Camera-type eye (tissue), 1 donor: Measurements from ENCODE around the gene AADAT. TPM values are rescaled to one million over a fixed set of nuclear protein-coding genes. Genes with fewer than 3 reads are reported as not detected.

Experiments
- total RNA-seq: library from RNA; depleted of rRNA; stranded (reverse); fragments of >200 nt; gene quantifications from one replicate; pipeline ENCODE4 v1.2.3, GENCODE V29; 2014

Gene AADAT
- 14.8 TPM for total RNA-seq

DNA sequence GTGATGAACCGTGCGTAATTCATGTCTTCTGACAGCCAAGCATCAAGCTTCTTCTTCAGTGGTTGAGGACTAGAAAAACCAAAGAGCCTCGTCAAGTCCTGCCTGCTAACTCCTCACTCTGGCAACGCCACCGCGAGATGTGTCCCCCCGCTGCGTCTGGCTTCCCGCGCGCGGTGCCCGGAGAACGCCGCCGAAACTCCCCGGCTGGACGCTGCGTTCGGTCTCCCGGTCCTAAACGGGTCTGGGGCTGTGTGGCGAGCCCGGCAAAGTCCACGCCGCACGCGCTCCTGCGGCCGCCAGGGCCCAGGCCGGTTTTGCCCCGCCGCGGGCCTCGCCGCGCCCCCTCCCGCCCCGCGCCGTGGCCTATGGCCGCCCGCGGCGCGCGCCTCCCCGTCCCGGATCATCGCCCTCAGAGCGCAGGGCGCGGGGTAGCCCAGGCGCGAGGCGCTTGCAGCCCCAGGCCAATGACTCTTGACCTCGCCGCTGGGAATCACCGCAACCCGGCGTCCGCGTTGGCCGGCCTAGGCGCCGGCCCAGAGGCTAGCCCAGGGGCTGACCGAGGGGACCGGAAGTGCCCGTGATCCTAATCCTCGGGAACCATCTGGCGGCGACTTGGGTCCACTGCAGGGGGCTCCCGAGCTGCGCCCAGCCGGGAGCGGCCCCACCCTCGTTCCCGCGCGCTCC lies at the start of gene AADAT:
TSS of gene AADAT (minus strand) at position 289 of the 684 bp plus-strand sequence. CDS start at position 23, 266 bp downstream.

DNA sequence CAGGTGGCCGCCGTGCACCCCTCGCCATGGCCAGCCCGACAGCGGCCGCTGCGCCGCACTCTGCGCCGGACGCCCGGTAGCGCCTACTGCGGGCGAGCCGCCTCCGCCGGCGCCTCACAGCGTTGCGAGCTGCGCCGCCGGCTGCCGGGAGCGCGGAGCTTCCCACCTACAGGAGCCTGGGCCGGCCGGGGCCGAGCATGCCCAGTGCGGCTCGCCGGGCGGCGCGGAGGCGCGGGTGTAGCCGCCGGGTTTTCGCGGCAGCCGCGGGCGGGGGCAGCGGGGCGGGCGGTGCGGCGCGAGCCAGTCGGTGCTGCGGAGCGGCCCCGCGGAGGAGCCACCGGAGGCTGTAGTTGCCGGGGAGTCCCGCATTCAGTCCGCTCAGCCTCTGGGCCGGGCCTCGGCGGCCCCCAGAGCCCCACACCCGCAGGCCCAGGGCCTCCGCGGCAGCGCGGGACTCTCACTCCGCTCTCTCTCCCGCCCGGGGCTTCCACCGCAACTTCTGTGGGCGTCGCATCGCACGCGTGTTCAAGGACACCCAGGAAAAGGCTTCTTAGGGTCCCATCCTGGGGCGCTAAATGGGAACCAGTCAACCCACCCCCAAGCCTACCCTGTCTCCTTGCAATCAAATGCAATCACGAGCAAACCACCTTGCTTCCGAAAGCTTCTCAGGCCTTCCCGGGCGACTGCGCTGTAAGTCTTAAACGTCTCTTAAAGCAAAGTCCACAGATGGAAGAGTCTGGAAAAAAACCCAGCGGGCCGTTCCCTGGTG lies 63.3 kb downstream of the AADAT start, which contains the start of gene MFAP3L:
TSS of gene MFAP3L (minus strand) at position 143 of the 769 bp plus-strand sequence. CDS start 20,518 bp downstream, outside the sequence.

Other genes with a start within 250 kb of the AADAT start
- gene MFAP3L, start 63.6 kb downstream of the AADAT start, total RNA-seq = 16.7 TPM